Measurements from ENCODE around the gene FAM174B. TPM values are rescaled to one million over a fixed set of nuclear protein-coding genes. Genes with fewer than 3 reads are reported as not detected.

Gene FAM174B
- total RNA-seq, 4 donors from 2014 or later: 15.4 to 75.2 (median 18.3) TPM

DNA sequence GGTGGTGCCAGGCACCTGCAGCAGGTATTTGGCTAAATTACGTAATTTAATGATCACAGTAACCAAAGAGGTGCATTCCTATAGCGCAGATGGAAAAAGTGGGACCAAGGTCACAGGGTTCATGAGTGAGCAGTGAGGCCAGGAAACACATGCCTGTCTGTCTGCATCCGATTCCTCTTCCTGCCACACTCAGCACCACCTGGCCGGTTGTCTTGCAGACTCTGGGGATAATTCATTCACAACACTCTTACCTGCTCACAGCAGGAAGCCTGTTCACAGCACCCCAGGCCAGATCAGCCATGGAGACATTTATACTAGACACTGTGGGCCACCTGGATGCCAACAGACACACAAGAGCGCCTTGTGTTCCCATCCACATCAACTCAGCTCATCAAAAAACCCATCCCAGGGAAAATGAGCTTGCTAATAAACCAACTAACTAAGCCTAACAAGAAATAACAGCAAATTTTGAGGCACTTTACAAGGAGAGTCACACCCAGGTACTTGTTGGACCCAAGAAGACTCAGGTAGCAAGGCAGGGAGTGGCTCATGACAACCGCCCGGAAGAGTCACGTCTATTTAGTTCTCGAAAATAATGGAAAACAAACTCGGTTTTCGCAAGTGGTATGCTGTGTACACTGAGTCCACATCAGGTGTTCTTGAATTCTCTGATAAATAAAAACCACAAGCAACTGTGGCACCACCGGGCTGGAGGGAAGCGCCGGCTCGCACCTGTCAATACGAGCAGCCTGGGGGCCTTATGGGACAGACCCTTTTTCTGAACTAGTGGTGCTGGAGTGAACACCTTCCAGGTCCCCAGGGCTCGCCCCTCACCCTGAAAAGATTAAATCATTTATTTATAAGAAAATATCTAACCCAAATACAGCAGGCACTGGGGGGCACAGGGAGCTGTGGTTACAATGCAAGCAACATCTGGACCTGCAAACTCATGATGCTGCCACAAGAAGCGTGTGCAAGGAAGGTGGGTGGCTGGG is 40.5 kb downstream of the FAM174B start:
- no peak overlapping the region for H3K27ac ChIP-seq
- intact Hi-C loops (cut with DNase I; ENCODE audit: low total_unique reads): loop anchor here (10.0 kb wide), 1 partner anchor 50 kb away; no protein-coding TSS in a partner anchor
- peaks cover 3 to 34% (median 30%) of the 10 kb centered on the region in 4 donors for H3K4me1 ChIP-seq
- in situ Hi-C loops (cut with MboI; ENCODE audit: low pct_ligation_motif_present in 1 of 4, low pct_unique_long_range_greater_than_20kb in 1 of 4, low sequenced_read_pairs in 3 of 4): no loop called here
- DNase-seq: no peak
- H3K9me3 ChIP-seq: no peaks in the 10 kb centered on the region
- no peak overlapping the region for H3K4me3 ChIP-seq
- H3K36me3 ChIP-seq: no peaks in the 10 kb centered on the region
- no peak for TF ChIP-seq POLR2A (IDR thresholded peaks at IDR 0.05)
- no peak for TF ChIP-seq CTCF (IDR thresholded peaks at IDR 0.05)
- no peak for TF ChIP-seq EP300 (IDR thresholded peaks at IDR 0.05; ENCODE audit: low read depth)
- no peak for TF ChIP-seq POLR2AphosphoS5 (IDR thresholded peaks at IDR 0.05)
- H3K27me3 ChIP-seq: no peaks in the 10 kb centered on the region
- WGBS, 2 donors (ENCODE audit: low coverage in 1 of 2): 86 to 97% methylated on average over 5 to 18 of the region's 18 CpGs

DNA sequence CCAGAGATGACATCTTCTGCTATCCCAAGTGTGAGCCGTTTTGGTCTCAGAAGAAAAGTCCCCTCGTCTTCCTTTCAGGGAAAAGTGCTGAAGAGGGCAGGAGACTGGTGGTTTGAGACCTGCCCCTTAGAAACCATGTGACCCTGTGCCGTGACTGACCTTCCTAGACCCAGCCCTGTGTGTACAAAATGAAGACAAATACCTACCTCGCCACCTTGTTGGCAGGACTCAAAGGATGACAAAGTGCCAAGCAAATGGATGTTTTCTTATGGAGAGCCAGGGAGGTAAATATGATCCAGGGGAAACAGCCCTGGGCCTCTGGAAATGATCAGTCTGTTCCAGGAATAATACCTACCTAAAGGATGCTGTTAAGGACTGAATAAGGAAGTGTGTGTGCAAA is 41.3 kb downstream of the FAM174B start:
- no peak for DNase-seq
- Histone ChIP-seq H3K4me3 (no peak overlapping the region), H3K27ac (no peak overlapping the region), H3K9me3 (no peaks in the 10 kb centered on the region), H3K4me1 (peaks cover 3 to 30% (median 24%) of the 10 kb centered on the region in 4 donors), H3K27me3 (no peaks in the 10 kb centered on the region), H3K36me3 (no peaks in the 10 kb centered on the region)
- in situ Hi-C loops (cut with MboI; ENCODE audit: low pct_ligation_motif_present in 1 of 4, low pct_unique_long_range_greater_than_20kb in 1 of 4, low sequenced_read_pairs in 3 of 4): no loop called here
- TF ChIP-seq EP300 (IDR thresholded peaks at IDR 0.05; ENCODE audit: low read depth): no peak
- TF ChIP-seq POLR2AphosphoS5 (IDR thresholded peaks at IDR 0.05): no peak
- no peak for TF ChIP-seq POLR2A (IDR thresholded peaks at IDR 0.05)
- no peak for TF ChIP-seq CTCF (IDR thresholded peaks at IDR 0.05)
- 68% methylated on average over 4 of the region's 4 CpGs; no CpG with 5 or more reads in 1 of the 2 donors for WGBS, 2 donors (ENCODE audit: low coverage in 1 of 2)
- intact Hi-C loops (cut with DNase I; ENCODE audit: low total_unique reads): loop anchor here (10.0 kb wide), 1 partner anchor 50 kb away; no protein-coding TSS in a partner anchor

GRCh38 chr15:92613841-92614240 is 41.7 kb downstream of the FAM174B start:
- Histone ChIP-seq H3K27me3 (no peaks in the 10 kb centered on the region), H3K36me3 (no peaks in the 10 kb centered on the region), H3K4me3 (no peak overlapping the region), H3K27ac (no peak overlapping the region), H3K9me3 (no peaks in the 10 kb centered on the region), H3K4me1 (peaks cover 0 to 25% (median 20%) of the 10 kb centered on the region in 4 donors)
- in situ Hi-C loops (cut with MboI; ENCODE audit: low pct_ligation_motif_present in 1 of 4, low pct_unique_long_range_greater_than_20kb in 1 of 4, low sequenced_read_pairs in 3 of 4) (no loop called here), intact Hi-C loops (cut with DNase I; ENCODE audit: low total_unique reads) (loop anchor here (10.0 kb wide), 1 partner anchor 51 kb away; no protein-coding TSS in a partner anchor)
- 74% methylated on average over 7 of the region's 7 CpGs; no CpG with 5 or more reads in 1 of the 2 donors for WGBS, 2 donors (ENCODE audit: low coverage in 1 of 2)
- TF ChIP-seq EP300 (IDR thresholded peaks at IDR 0.05; ENCODE audit: low read depth) (no peak), POLR2A (IDR thresholded peaks at IDR 0.05) (no peak), POLR2AphosphoS5 (IDR thresholded peaks at IDR 0.05) (no peak), CTCF (IDR thresholded peaks at IDR 0.05) (no peak)
- DNase-seq: no peak

DNA sequence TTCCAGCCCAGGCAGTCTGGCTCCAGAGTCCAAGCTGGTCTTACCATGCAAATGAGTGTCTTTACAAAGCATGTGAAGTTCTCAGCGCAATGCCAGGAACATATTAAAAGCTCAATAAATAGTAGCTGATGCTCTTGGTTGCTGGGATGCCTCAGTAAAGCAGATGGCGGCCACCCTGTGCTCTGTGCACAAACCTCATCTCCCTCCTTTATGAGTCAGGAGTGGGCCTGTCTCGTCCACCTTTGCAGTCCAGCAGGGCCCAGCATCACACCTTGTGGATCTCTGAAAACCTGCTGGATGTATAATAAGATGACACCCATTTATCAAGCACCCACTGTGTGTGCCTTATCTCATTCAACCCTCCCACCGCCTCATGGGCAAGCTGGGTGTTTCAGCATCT is 42.7 kb downstream of the FAM174B start:
- in situ Hi-C loops (cut with MboI; ENCODE audit: low pct_ligation_motif_present in 1 of 4, low pct_unique_long_range_greater_than_20kb in 1 of 4, low sequenced_read_pairs in 3 of 4): no loop called here
- Histone ChIP-seq H3K36me3 (no peaks in the 10 kb centered on the region), H3K4me3 (no peak overlapping the region), H3K9me3 (no peaks in the 10 kb centered on the region), H3K27me3 (no peaks in the 10 kb centered on the region), H3K4me1 (peaks cover 0 to 20% (median 14%) of the 10 kb centered on the region in 4 donors), H3K27ac (no peak overlapping the region)
- TF ChIP-seq EP300 (IDR thresholded peaks at IDR 0.05; ENCODE audit: low read depth) (no peak), CTCF (IDR thresholded peaks at IDR 0.05) (no peak), POLR2AphosphoS5 (IDR thresholded peaks at IDR 0.05) (no peak), POLR2A (IDR thresholded peaks at IDR 0.05) (no peak)
- intact Hi-C loops (cut with DNase I; ENCODE audit: low total_unique reads): loop anchor here (10.0 kb wide), 1 partner anchor 52 kb away; no protein-coding TSS in a partner anchor
- WGBS, 2 donors (ENCODE audit: low coverage in 1 of 2): 94% methylated on average over 4 of the region's 4 CpGs; no CpG with 5 or more reads in 1 of the 2 donors
- DNase-seq: no peak
